HCT116 (cell line): ENCODE results near the gene TPGS1.

Experiments used
- CBX3 ChIP-seq: IDR thresholded peaks from 2 replicates; pipeline ENCODE4 v1.6.1; 2012; ENCODE audit warnings: low read depth
- CTCF ChIP-seq, 3 experiments: fragments of 200-600 bp in 1 of 3; sonication (generic) in 1 of 3; IDR thresholded peaks in 2 of 3; conservative IDR thresholded peaks in 1 of 3; 2 replicates each; pipeline ENCODE4 v1.5.1; 2012 to 2017; ENCODE audit warnings: low read depth in 2 of 3, low read length in 2 of 3, antibody characterized with exemption in 1 of 3, borderline replicate concordance in 1 of 3, control low read depth in 1 of 3, mild to moderate bottlenecking in 1 of 3, mixed read lengths in 1 of 3, mixed run types in 1 of 3, moderate library complexity in 1 of 3; ENCODE audit not compliant: insufficient read depth in 1 of 3
- POLR2AphosphoS5 ChIP-seq: IDR thresholded peaks from 2 replicates; pipeline ENCODE4 v1.6.1; 2011; ENCODE audit warnings: mild to moderate bottlenecking, low read depth, low read length, moderate library complexity
- SP1 ChIP-seq: IDR thresholded peaks from 2 replicates; pipeline ENCODE4 v1.6.1; 2012; ENCODE audit warnings: low read depth
- ZFX ChIP-seq: fragments of 450-650 bp; IDR thresholded peaks from 2 replicates; pipeline ENCODE4 v1.6.1; 2017

GRCh38 chr19:482186-483041 lies 24.9 kb upstream of the TPGS1 start:
- TF ChIP-seq CTCF (IDR thresholded peaks at IDR 0.05 in 2 of 3, conservative IDR thresholded peaks at IDR 0.05 in 1 of 3; ENCODE audit: borderline replicate concordance in 1 of 3, insufficient read depth in 1 of 3, low read depth in 2 of 3, low read length in 2 of 3) = 0 out of 6 replicates have a peak, but pooled peaks of 1 of the 3 experiments have one; percentile 12
- TF ChIP-seq POLR2AphosphoS5 = no peak
- TF ChIP-seq SP1 = no peak
- no peak for TF ChIP-seq ZFX
- TF ChIP-seq CBX3 = no peak
